ENCODE data around the gene MST1R. TPM values are rescaled to one million over a fixed set of nuclear protein-coding genes. Genes with fewer than 3 reads are reported as not detected.
A peak's percentile ranks its signal among the peaks of the same experiment; 100 is the strongest.

Gene MST1R
- 0.72 and 1.8 TPM in 2 replicates for total RNA-seq

- no peak for TF ChIP-seq CTCF (IDR thresholded peaks at IDR 0.05; ENCODE audit: extremely low read depth, low read depth, low read length)
- Histone ChIP-seq H3K27ac (ENCODE audit: low read depth, low read length) (no peak within 1 kb of the TSS), H3K79me2 (ENCODE audit: insufficient read depth, low read length) (no peaks in the 10 kb centered on the region), H2AFZ (ENCODE audit: low read length) (peak within 1 kb of the TSS; percentile 85), H3K4me2 (ENCODE audit: insufficient read depth, low read length) (peak within 1 kb of the TSS; percentile 74), H3K9me3 (ENCODE audit: low read depth, low read length) (no peaks in the 10 kb centered on the region), H3K4me3 (ENCODE audit: insufficient read depth, low read length) (peak within 1 kb of the TSS; percentile 54), H3K27me3 (ENCODE audit: insufficient read depth, low read length) (no peaks in the 10 kb centered on the region), H4K20me1 (ENCODE audit: insufficient read depth, low read length) (no peaks in the 10 kb centered on the region), H3K36me3 (ENCODE audit: insufficient read depth, low read length) (no peaks in the 10 kb centered on the region), H3K4me1 (ENCODE audit: insufficient read depth, low read length) (peaks cover 17% of the 10 kb centered on the region)
- DNase-seq (ENCODE audit: insufficient read length, low spot score, missing footprints), result peak; percentile 90
These were observed at the start of gene MST1R for GRCh38 chr3:49903451-49904424. Gene MST1R (minus strand): TSS chr3:49903873. CDS start chr3:49903609, 264 bp downstream.

- no peak for DNase-seq (ENCODE audit: insufficient read length, low spot score, missing footprints)
- H3K27ac ChIP-seq (ENCODE audit: low read depth, low read length), result no peak overlapping the region
- peaks cover 41% of the 10 kb centered on the region for H4K20me1 ChIP-seq (ENCODE audit: insufficient read depth, low read length)
- no peak overlapping the region for H3K4me3 ChIP-seq (ENCODE audit: insufficient read depth, low read length)
- peaks cover 88% of the 10 kb centered on the region for H3K79me2 ChIP-seq (ENCODE audit: insufficient read depth, low read length)
- no peaks in the 10 kb centered on the region for H3K9me3 ChIP-seq (ENCODE audit: low read depth, low read length)
- H3K4me2 ChIP-seq (ENCODE audit: insufficient read depth, low read length), result no peak overlapping the region
- no peak for TF ChIP-seq CTCF (IDR thresholded peaks at IDR 0.05; ENCODE audit: extremely low read depth, low read depth, low read length)
- peaks cover 17% of the 10 kb centered on the region for H3K4me1 ChIP-seq (ENCODE audit: insufficient read depth, low read length)
- H2AFZ ChIP-seq (ENCODE audit: low read length), result no peak overlapping the region
- no peaks in the 10 kb centered on the region for H3K36me3 ChIP-seq (ENCODE audit: insufficient read depth, low read length)
- H3K27me3 ChIP-seq (ENCODE audit: insufficient read depth, low read length), result no peaks in the 10 kb centered on the region
These were observed 49.3 kb upstream of the MST1R start for GRCh38 chr3:49952924-49953323.

GRCh38 chr3:49942651-49943050, 39.0 kb upstream of the MST1R start:
- Histone ChIP-seq H3K27me3 (ENCODE audit: insufficient read depth, low read length) (no peaks in the 10 kb centered on the region), H3K9me3 (ENCODE audit: low read depth, low read length) (no peaks in the 10 kb centered on the region), H3K36me3 (ENCODE audit: insufficient read depth, low read length) (no peaks in the 10 kb centered on the region), H4K20me1 (ENCODE audit: insufficient read depth, low read length) (peaks cover 32% of the 10 kb centered on the region), H3K27ac (ENCODE audit: low read depth, low read length) (no peak overlapping the region), H3K4me2 (ENCODE audit: insufficient read depth, low read length) (no peak overlapping the region), H2AFZ (ENCODE audit: low read length) (no peak overlapping the region), H3K4me1 (ENCODE audit: insufficient read depth, low read length) (peaks cover 6% of the 10 kb centered on the region), H3K79me2 (ENCODE audit: insufficient read depth, low read length) (peaks cover 70% of the 10 kb centered on the region), H3K4me3 (ENCODE audit: insufficient read depth, low read length) (no peak overlapping the region)
- no peak for TF ChIP-seq CTCF (IDR thresholded peaks at IDR 0.05; ENCODE audit: extremely low read depth, low read depth, low read length)
- DNase-seq (ENCODE audit: insufficient read length, low spot score, missing footprints), result no peak

- Histone ChIP-seq H3K4me2 (ENCODE audit: insufficient read depth, low read length) (peak overlapping the region; percentile 92), H3K4me1 (ENCODE audit: insufficient read depth, low read length) (peaks cover 6% of the 10 kb centered on the region), H3K79me2 (ENCODE audit: insufficient read depth, low read length) (peaks cover 52% of the 10 kb centered on the region), H2AFZ (ENCODE audit: low read length) (peak overlapping the region; percentile 93), H3K9me3 (ENCODE audit: low read depth, low read length) (no peaks in the 10 kb centered on the region), H4K20me1 (ENCODE audit: insufficient read depth, low read length) (peaks cover 26% of the 10 kb centered on the region), H3K27me3 (ENCODE audit: insufficient read depth, low read length) (no peaks in the 10 kb centered on the region), H3K36me3 (ENCODE audit: insufficient read depth, low read length) (no peaks in the 10 kb centered on the region), H3K27ac (ENCODE audit: low read depth, low read length) (peak overlapping the region; percentile 86), H3K4me3 (ENCODE audit: insufficient read depth, low read length) (peak overlapping the region; percentile 88)
- TF ChIP-seq CTCF (IDR thresholded peaks at IDR 0.05; ENCODE audit: extremely low read depth, low read depth, low read length), result no peak
- DNase-seq (ENCODE audit: insufficient read length, low spot score, missing footprints), result peak; percentile 68
These were observed 37.1 kb upstream of the MST1R start for GRCh38 chr3:49940667-49941249.

Data from osteoblast (primary cell).